Natural killer cell treated with Interleukin-12 subunit alpha and Interleukin-12 subunit beta and Interleukin-15 and Interleukin-18, amount 100 ng/mL, for 72 hours (primary cell): ENCODE results near the gene RNF212. TPM values are rescaled to one million over a fixed set of nuclear protein-coding genes. Genes with fewer than 3 reads are reported as not detected.

Experiments used
- ATAC-seq, 2 donors: fragments of 150-1000 bp; cut with Tn5 transposase in 1 of 2; sonication (Bioruptor Pico), chemical (Tn5 transposase) in 1 of 2; 2 replicates each; pipeline ENCODE4 v1.10.0; 2021
- DNase-seq: peaks from one replicate; pipeline ENCODE4 v3.0.0; 2022; ENCODE audit warnings: low spot score
- H3K27ac Mint-ChIP-seq, 2 donors: 1 replicate in 1 of 2; 2 replicates in 1 of 2; pipeline ENCODE4 v1.8.0; 2022; ENCODE audit warnings: mixed read lengths in 2 of 2, mild to moderate bottlenecking in 1 of 2, moderate library complexity in 1 of 2
- H3K27me3 Mint-ChIP-seq, 2 donors: 1 replicate in 1 of 2; 2 replicates in 1 of 2; pipeline ENCODE4 v1.8.0; 2022; ENCODE audit warnings: mixed read lengths in 2 of 2
- H3K36me3 Mint-ChIP-seq: one replicate; pipeline ENCODE4 v1.8.0; 2022; ENCODE audit warnings: mixed read lengths
- H3K4me1 Mint-ChIP-seq, 2 donors: 1 replicate in 1 of 2; 2 replicates in 1 of 2; pipeline ENCODE4 v1.8.0; 2022; ENCODE audit warnings: low read depth in 2 of 2, mixed read lengths in 2 of 2, mild to moderate bottlenecking in 1 of 2
- H3K4me3 Mint-ChIP-seq: one replicate; pipeline ENCODE4 v1.8.0; 2022; ENCODE audit warnings: mixed read lengths
- H3K9me3 Mint-ChIP-seq: 2 replicates; pipeline ENCODE4 v1.8.0; 2022; ENCODE audit warnings: mixed read lengths
- total RNA-seq, 2 donors: library from RNA; stranded (reverse); gene quantifications; one replicate each; pipeline ENCODE4 v1.2.3, GENCODE V29; 2022

RNF212 gene
- total RNA-seq, 2 donors from 2014 or later = 0.89 to 1.5 TPM

- no peak overlapping the region for H3K4me3 Mint-ChIP-seq
- no peaks in the 10 kb centered on the region for H3K9me3 Mint-ChIP-seq
- no peaks in the 10 kb centered on the region for H3K27me3 Mint-ChIP-seq
- H3K27ac Mint-ChIP-seq = no peak overlapping the region
- H3K36me3 Mint-ChIP-seq = no peaks in the 10 kb centered on the region
- DNase-seq (no peak), ATAC-seq (no peak)
- no peaks in the 10 kb centered on the region for H3K4me1 Mint-ChIP-seq
Measured at GRCh38 chr4:1031956-1032795, 81.2 kb downstream of the RNF212 start.

GRCh38 chr4:1031346-1031745, 82.0 kb downstream of the RNF212 start:
- Mint-ChIP-seq H3K27ac (no peak overlapping the region), H3K36me3 (no peaks in the 10 kb centered on the region), H3K9me3 (no peaks in the 10 kb centered on the region), H3K27me3 (no peaks in the 10 kb centered on the region), H3K4me3 (no peak overlapping the region), H3K4me1 (no peaks in the 10 kb centered on the region)
- ATAC-seq (no peak), DNase-seq (no peak)

- DNase-seq = no peak
- ATAC-seq = no peak
- Mint-ChIP-seq H3K4me3 (no peak overlapping the region), H3K27ac (no peak overlapping the region), H3K9me3 (no peaks in the 10 kb centered on the region), H3K4me1 (no peaks in the 10 kb centered on the region), H3K27me3 (no peaks in the 10 kb centered on the region), H3K36me3 (no peaks in the 10 kb centered on the region)
Measured at GRCh38 chr4:1030559-1030958, 82.8 kb downstream of the RNF212 start.

- no peaks in the 10 kb centered on the region for H3K36me3 Mint-ChIP-seq
- H3K27ac Mint-ChIP-seq = no peak overlapping the region
- ATAC-seq (no peak), DNase-seq (no peak)
- no peaks in the 10 kb centered on the region for H3K9me3 Mint-ChIP-seq
- H3K27me3 Mint-ChIP-seq = no peaks in the 10 kb centered on the region
- H3K4me3 Mint-ChIP-seq = no peak overlapping the region
- H3K4me1 Mint-ChIP-seq = no peaks in the 10 kb centered on the region
Measured at GRCh38 chr4:1030031-1030430, 83.3 kb downstream of the RNF212 start.

- H3K4me1 Mint-ChIP-seq = no peaks in the 10 kb centered on the region
- ATAC-seq = no peak
- H3K27me3 Mint-ChIP-seq = no peaks in the 10 kb centered on the region
- no peaks in the 10 kb centered on the region for H3K9me3 Mint-ChIP-seq
- no peak overlapping the region for H3K27ac Mint-ChIP-seq
- DNase-seq = no peak
- H3K36me3 Mint-ChIP-seq = no peaks in the 10 kb centered on the region
- H3K4me3 Mint-ChIP-seq = no peak overlapping the region
Measured at GRCh38 chr4:1029529-1029928, 83.8 kb downstream of the RNF212 start.

- Mint-ChIP-seq H3K9me3 (no peaks in the 10 kb centered on the region), H3K4me3 (no peak overlapping the region), H3K27me3 (no peaks in the 10 kb centered on the region), H3K27ac (no peak overlapping the region), H3K36me3 (no peaks in the 10 kb centered on the region), H3K4me1 (no peaks in the 10 kb centered on the region)
- DNase-seq (no peak), ATAC-seq (no peak)
Measured at GRCh38 chr4:1028574-1029220, 84.7 kb downstream of the RNF212 start.

- H3K4me3 Mint-ChIP-seq = no peak overlapping the region
- DNase-seq = no peak
- no peaks in the 10 kb centered on the region for H3K36me3 Mint-ChIP-seq
- H3K27ac Mint-ChIP-seq = no peak overlapping the region
- H3K27me3 Mint-ChIP-seq = no peaks in the 10 kb centered on the region
- ATAC-seq = no peak
- no peaks in the 10 kb centered on the region for H3K9me3 Mint-ChIP-seq
- no peaks in the 10 kb centered on the region for H3K4me1 Mint-ChIP-seq
Measured at GRCh38 chr4:1027915-1028238, 85.5 kb downstream of the RNF212 start.

GRCh38 chr4:1027219-1027914, 86.0 kb downstream of the RNF212 start:
- Mint-ChIP-seq H3K9me3 (no peaks in the 10 kb centered on the region), H3K4me1 (no peaks in the 10 kb centered on the region), H3K27ac (no peak overlapping the region), H3K4me3 (no peak overlapping the region), H3K27me3 (no peaks in the 10 kb centered on the region), H3K36me3 (no peaks in the 10 kb centered on the region)
- no peak for ATAC-seq
- no peak for DNase-seq

GRCh38 chr4:1026115-1026514, 87.2 kb downstream of the RNF212 start:
- no peak overlapping the region for H3K4me3 Mint-ChIP-seq
- H3K27ac Mint-ChIP-seq = no peak overlapping the region
- no peaks in the 10 kb centered on the region for H3K4me1 Mint-ChIP-seq
- ATAC-seq = peak; percentile 57 to 69
- no peaks in the 10 kb centered on the region for H3K9me3 Mint-ChIP-seq
- no peak for DNase-seq
- no peaks in the 10 kb centered on the region for H3K27me3 Mint-ChIP-seq
- no peaks in the 10 kb centered on the region for H3K36me3 Mint-ChIP-seq

GRCh38 chr4:1024882-1025545, 88.3 kb downstream of the RNF212 start:
- H3K27ac Mint-ChIP-seq = no peak overlapping the region

GRCh38 chr4:1023895-1024740, 89.2 kb downstream of the RNF212 start:
- Mint-ChIP-seq H3K4me1 (no peaks in the 10 kb centered on the region), H3K27ac (no peak overlapping the region), H3K9me3 (no peaks in the 10 kb centered on the region), H3K36me3 (no peaks in the 10 kb centered on the region), H3K4me3 (no peak overlapping the region), H3K27me3 (no peaks in the 10 kb centered on the region)
- no peak for DNase-seq
- ATAC-seq = no peak

More at GRCh38 chr4:1024882-1025545, 88.3 kb downstream of the RNF212 start:
- Mint-ChIP-seq H3K4me1 (no peaks in the 10 kb centered on the region), H3K36me3 (no peaks in the 10 kb centered on the region), H3K27me3 (no peaks in the 10 kb centered on the region), H3K4me3 (no peak overlapping the region), H3K9me3 (no peaks in the 10 kb centered on the region)
- DNase-seq (no peak), ATAC-seq (no peak)

- H3K4me3 Mint-ChIP-seq = no peak overlapping the region
- H3K27ac Mint-ChIP-seq = no peak overlapping the region
- H3K27me3 Mint-ChIP-seq = no peaks in the 10 kb centered on the region
- no peak for DNase-seq
- no peaks in the 10 kb centered on the region for H3K4me1 Mint-ChIP-seq
- H3K36me3 Mint-ChIP-seq = no peaks in the 10 kb centered on the region
- H3K9me3 Mint-ChIP-seq = no peaks in the 10 kb centered on the region
- ATAC-seq = no peak
Measured at GRCh38 chr4:1023075-1023640, 90.2 kb downstream of the RNF212 start.

GRCh38 chr4:1022739-1023066, 90.7 kb downstream of the RNF212 start:
- no peak for DNase-seq
- Mint-ChIP-seq H3K4me3 (no peak overlapping the region), H3K4me1 (no peaks in the 10 kb centered on the region), H3K27me3 (no peaks in the 10 kb centered on the region), H3K36me3 (no peaks in the 10 kb centered on the region), H3K27ac (no peak overlapping the region), H3K9me3 (no peaks in the 10 kb centered on the region)
- no peak for ATAC-seq
